Measurements from ENCODE around the gene POLE2. TPM values are rescaled to one million over a fixed set of nuclear protein-coding genes. Genes with fewer than 3 reads are reported as not detected.

POLE2 gene
- total RNA-seq, 1 experiment from 2014 or later: 13.2 TPM

GRCh38 chr14:49612251-49612650 lies 75.8 kb downstream of the POLE2 start:
- no peak for DNase-seq
- Mint-ChIP-seq H3K36me3 (ENCODE audit: insufficient read depth, unreplicated experiment) (peaks cover 12% of the 10 kb centered on the region), H3K4me3 (ENCODE audit: low read depth, unreplicated experiment) (no peak overlapping the region), H3K4me1 (ENCODE audit: low read depth, unreplicated experiment) (no peaks in the 10 kb centered on the region), H3K27ac (ENCODE audit: unreplicated experiment) (no peak overlapping the region), H3K27me3 (ENCODE audit: unreplicated experiment) (no peaks in the 10 kb centered on the region), H3K9me3 (ENCODE audit: low read depth, unreplicated experiment) (no peaks in the 10 kb centered on the region)
- CTCF ChIA-PET: no interaction called here
- TF ChIP-seq, protein P1, sequence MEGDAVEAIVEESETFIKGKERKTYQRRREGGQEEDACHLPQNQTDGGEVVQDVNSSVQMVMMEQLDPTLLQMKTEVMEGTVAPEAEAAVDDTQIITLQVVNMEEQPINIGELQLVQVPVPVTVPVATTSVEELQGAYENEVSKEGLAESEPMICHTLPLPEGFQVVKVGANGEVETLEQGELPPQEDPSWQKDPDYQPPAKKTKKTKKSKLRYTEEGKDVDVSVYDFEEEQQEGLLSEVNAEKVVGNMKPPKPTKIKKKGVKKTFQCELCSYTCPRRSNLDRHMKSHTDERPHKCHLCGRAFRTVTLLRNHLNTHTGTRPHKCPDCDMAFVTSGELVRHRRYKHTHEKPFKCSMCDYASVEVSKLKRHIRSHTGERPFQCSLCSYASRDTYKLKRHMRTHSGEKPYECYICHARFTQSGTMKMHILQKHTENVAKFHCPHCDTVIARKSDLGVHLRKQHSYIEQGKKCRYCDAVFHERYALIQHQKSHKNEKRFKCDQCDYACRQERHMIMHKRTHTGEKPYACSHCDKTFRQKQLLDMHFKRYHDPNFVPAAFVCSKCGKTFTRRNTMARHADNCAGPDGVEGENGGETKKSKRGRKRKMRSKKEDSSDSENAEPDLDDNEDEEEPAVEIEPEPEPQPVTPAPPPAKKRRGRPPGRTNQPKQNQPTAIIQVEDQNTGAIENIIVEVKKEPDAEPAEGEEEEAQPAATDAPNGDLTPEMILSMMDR (IDR thresholded peaks at IDR 0.05; ENCODE audit: unreplicated experiment): no peak
- no TSS peak for BruUV-seq (replicated peaks)
- intact Hi-C loops (cut with micrococcal nuclease; ENCODE audit: unreplicated experiment): no loop called here

DNA sequence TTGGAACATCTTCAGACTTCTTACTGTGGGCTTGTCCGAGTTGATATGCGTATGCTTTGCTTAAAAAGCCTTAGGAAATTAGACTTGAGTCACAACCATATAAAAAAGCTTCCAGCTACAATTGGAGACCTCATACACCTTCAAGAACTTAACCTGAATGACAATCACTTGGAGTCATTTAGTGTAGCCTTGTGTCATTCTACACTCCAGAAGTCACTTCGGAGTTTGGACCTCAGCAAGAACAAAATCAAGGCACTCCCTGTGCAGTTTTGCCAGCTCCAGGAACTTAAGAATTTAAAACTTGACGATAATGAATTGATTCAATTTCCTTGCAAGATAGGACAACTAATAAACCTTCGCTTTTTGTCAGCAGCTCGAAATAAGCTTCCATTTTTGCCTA lies 80.4 kb downstream of the POLE2 start:
- Mint-ChIP-seq H3K4me3 (ENCODE audit: low read depth, unreplicated experiment) (no peak overlapping the region), H3K36me3 (ENCODE audit: insufficient read depth, unreplicated experiment) (peaks cover 34% of the 10 kb centered on the region), H3K27me3 (ENCODE audit: unreplicated experiment) (no peaks in the 10 kb centered on the region), H3K4me1 (ENCODE audit: low read depth, unreplicated experiment) (no peaks in the 10 kb centered on the region), H3K9me3 (ENCODE audit: low read depth, unreplicated experiment) (no peaks in the 10 kb centered on the region), H3K27ac (ENCODE audit: unreplicated experiment) (no peak overlapping the region)
- TF ChIP-seq, protein P1 (IDR thresholded peaks at IDR 0.05; ENCODE audit: unreplicated experiment): no peak
- no peak for DNase-seq
- BruUV-seq (replicated peaks): TSS peak; percentile 9
- CTCF ChIA-PET: no interaction called here
- intact Hi-C loops (cut with micrococcal nuclease; ENCODE audit: unreplicated experiment): no loop called here

DNA sequence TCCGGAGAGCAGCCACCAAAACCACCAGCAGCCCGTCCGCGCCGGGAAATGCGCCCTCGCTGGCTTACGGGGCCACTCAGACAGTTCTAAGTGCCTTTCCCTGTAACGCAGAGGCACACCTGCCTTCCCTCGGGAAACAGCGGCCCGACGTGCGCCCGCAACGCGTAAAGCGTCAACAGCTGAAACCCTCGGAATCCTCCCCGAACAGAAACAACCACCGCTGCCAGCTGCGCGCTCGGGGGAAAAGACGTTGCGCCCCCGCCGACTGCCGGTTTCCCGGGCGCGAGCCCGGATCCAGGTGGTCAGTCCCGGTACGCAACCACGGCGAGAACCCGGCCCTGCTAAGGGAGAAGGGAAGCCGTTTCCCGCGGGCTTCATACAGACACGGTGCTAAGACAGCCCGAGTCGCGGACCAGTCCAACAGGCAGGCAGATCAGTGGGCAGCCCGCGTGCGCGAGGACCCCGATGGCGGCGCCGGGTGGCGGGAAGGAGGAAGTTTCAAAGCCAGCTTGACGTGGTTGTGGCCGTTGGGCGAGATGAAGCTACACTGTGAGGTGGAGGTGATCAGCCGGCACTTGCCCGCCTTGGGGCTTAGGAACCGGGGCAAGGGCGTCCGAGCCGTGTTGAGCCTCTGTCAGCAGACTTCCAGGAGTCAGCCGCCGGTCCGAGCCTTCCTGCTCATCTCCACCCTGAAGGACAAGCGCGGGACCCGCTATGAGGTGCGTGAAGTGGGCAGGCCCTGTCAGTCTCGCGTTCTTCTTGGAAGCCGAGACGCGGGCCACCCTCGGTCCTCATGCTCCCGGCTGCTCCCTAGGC lies 89.3 kb downstream of the POLE2 start, which contains the start of gene LRR1:
TSS of gene LRR1 (plus strand) at position 456 of the 816 bp plus-strand sequence. CDS start at position 537, 81 bp downstream.
- Mint-ChIP-seq H3K36me3 (ENCODE audit: insufficient read depth, unreplicated experiment) (peaks cover 36% of the 10 kb centered on the region), H3K9me3 (ENCODE audit: low read depth, unreplicated experiment) (no peaks in the 10 kb centered on the region), H3K4me3 (ENCODE audit: low read depth, unreplicated experiment) (peak within 1 kb of the TSS; percentile 92), H3K27ac (ENCODE audit: unreplicated experiment) (peak within 1 kb of the TSS; percentile 96), H3K4me1 (ENCODE audit: low read depth, unreplicated experiment) (peaks cover 23% of the 10 kb centered on the region), H3K27me3 (ENCODE audit: unreplicated experiment) (no peaks in the 10 kb centered on the region)
- intact Hi-C loops (cut with micrococcal nuclease; ENCODE audit: unreplicated experiment): no loop called here
- peak; percentile 90 for DNase-seq
- TF ChIP-seq, protein P1 (IDR thresholded peaks at IDR 0.05; ENCODE audit: unreplicated experiment): no peak
- BruUV-seq (replicated peaks): no TSS peak
- CTCF ChIA-PET: interaction anchor here (1.0 kb wide), 2 partner anchors 12 to 46 kb away, joined by 3 to 5 read pairs; partner anchors contain the start of gene RPS29

- H3K4me1 Mint-ChIP-seq (ENCODE audit: low read depth, unreplicated experiment): peaks cover 23% of the 10 kb centered on the region
- DNase-seq: no peak
- CTCF ChIA-PET: no interaction called here
- H3K27me3 Mint-ChIP-seq (ENCODE audit: unreplicated experiment): no peaks in the 10 kb centered on the region
- TF ChIP-seq, protein P1 (IDR thresholded peaks at IDR 0.05; ENCODE audit: unreplicated experiment): no peak
- peaks cover 36% of the 10 kb centered on the region for H3K36me3 Mint-ChIP-seq (ENCODE audit: insufficient read depth, unreplicated experiment)
- BruUV-seq (replicated peaks): no TSS peak
- H3K9me3 Mint-ChIP-seq (ENCODE audit: low read depth, unreplicated experiment): no peaks in the 10 kb centered on the region
- intact Hi-C loops (cut with micrococcal nuclease; ENCODE audit: unreplicated experiment): no loop called here
- peak overlapping the region; percentile 92 for H3K4me3 Mint-ChIP-seq (ENCODE audit: low read depth, unreplicated experiment)
- peak overlapping the region; percentile 96 for H3K27ac Mint-ChIP-seq (ENCODE audit: unreplicated experiment)
Observed at GRCh38 chr14:49598189-49598484, 89.9 kb downstream of the POLE2 start.
